GM13977 (cell line): ENCODE data around the gene SMCO2.

ENCODE experiments used
- DNase-seq: peaks from one replicate; pipeline ENCODE4 v3.0.0; 2012; ENCODE audit warnings: low spot score
- in situ Hi-C: fragments of 300-500 bp; cut with MboI; formaldehyde crosslinking; loops from one replicate; pipeline ENCODE4 v1.12.0; 2022; ENCODE audit warnings: low sequenced_read_pairs, low pct_unique_long_range_greater_than_20kb, mixed read lengths, inconsistent platforms; ENCODE audit not compliant: unreplicated experiment
- TF ChIP-seq, protein P1 (sequence below): IDR thresholded peaks from 2 replicates; pipeline ENCODE4 v1.5.1; 2012; ENCODE audit warnings: mild to moderate bottlenecking, control low read depth; ENCODE audit not compliant: insufficient read depth; ENCODE audit errors: extremely low read depth, missing control alignments

Gene SMCO2

DNA sequence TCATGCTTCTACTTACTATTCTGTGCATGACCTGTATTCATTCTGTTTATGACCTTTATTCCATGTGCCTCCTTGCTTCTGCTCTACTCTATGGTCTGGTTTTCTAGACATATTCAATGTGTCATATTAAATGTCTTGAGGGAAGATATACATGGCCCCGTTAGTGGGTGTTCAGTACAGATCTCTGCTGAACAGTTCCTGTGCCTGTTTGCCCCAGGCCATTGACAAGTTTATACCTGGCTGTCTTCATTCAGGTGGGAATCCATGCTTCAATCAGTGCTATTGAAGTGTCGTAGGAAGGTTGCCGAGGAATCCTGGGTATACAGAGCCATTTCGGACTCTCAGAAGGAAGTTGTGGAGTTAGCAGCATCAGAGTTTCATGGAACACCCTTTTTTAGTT is 70.1 kb downstream of the SMCO2 start:
- no peak for DNase-seq
- TF ChIP-seq, protein P1, sequence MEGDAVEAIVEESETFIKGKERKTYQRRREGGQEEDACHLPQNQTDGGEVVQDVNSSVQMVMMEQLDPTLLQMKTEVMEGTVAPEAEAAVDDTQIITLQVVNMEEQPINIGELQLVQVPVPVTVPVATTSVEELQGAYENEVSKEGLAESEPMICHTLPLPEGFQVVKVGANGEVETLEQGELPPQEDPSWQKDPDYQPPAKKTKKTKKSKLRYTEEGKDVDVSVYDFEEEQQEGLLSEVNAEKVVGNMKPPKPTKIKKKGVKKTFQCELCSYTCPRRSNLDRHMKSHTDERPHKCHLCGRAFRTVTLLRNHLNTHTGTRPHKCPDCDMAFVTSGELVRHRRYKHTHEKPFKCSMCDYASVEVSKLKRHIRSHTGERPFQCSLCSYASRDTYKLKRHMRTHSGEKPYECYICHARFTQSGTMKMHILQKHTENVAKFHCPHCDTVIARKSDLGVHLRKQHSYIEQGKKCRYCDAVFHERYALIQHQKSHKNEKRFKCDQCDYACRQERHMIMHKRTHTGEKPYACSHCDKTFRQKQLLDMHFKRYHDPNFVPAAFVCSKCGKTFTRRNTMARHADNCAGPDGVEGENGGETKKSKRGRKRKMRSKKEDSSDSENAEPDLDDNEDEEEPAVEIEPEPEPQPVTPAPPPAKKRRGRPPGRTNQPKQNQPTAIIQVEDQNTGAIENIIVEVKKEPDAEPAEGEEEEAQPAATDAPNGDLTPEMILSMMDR, result no peak
- in situ Hi-C loops, result no loop called here

DNA sequence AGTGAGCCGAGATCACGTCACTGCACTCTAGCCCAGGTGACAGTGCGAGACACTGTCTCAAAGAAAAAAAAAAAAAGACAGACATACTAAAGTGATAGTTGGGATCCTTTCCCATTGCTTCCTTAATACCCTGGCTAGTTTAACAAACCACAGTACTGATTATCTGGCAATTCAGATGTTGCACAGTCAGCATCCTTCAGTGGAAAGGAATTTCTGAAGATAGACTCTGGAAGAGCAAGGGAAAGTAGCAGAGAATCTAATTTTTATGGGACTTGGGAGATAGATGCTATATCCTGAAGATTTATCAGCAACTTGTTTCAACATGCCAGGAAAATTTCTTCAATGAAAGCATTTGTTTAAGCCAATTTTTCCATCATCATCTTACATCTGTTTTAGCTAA is 71.0 kb downstream of the SMCO2 start:
- no peak for DNase-seq
- in situ Hi-C loops, result no loop called here
- TF ChIP-seq, protein P1, result no peak

DNA sequence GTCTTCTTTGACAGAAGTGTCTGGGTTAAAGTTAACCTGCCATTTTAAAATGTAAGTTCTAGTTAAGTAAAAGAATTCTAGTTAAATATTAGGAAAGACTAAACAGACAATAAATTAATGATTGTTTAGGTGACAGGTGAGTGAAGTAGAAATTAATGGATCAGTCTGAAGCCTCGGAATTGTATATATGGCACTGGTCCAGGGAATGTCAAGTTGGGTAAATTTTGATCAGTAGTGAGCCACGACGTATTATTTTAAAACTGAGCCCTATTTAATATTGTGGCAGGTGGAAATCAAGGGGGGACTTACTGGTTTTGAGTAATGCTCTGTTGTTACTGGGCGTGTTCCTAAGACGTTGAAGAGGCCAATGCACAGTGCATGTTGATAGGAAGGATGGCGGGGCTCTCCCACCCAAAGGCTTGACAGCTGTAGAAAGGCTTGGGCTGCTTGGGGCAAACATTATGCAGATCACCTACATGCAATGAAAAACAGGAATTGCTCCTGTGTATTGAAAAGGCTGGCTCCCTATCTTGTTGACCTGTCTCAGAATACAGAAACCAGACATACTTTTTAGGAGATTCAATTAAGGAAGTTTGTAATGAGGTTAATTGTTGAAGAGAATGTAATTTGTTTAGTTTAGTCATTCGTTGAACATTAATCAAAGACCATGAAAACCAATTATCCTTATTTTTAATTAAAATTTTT is 71.6 kb downstream of the SMCO2 start:
- TF ChIP-seq, protein P1, result no peak
- in situ Hi-C loops, result no loop called here
- DNase-seq, result no peak

DNA sequence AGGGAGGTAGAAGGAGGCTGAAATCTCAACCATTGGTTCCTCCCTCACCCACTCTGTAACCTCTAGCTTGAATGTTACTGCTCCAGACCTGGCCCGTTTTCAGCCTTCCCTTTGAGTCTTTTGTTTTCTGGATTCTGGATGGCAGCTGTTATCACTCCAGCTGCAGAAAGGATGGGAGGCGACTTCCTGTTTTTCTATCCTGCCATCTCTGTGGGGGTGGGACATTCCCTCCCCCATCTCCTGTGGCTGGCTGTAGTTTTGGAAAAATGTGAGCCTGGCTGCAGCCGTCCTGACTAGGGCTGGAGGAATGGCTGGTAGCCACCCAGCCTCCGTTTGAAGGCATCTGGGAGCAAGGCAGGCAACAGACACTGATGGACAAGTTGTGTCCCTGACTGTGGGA is 74.5 kb downstream of the SMCO2 start:
- DNase-seq, result no peak
- in situ Hi-C loops, result no loop called here
- TF ChIP-seq, protein P1, result no peak

DNA sequence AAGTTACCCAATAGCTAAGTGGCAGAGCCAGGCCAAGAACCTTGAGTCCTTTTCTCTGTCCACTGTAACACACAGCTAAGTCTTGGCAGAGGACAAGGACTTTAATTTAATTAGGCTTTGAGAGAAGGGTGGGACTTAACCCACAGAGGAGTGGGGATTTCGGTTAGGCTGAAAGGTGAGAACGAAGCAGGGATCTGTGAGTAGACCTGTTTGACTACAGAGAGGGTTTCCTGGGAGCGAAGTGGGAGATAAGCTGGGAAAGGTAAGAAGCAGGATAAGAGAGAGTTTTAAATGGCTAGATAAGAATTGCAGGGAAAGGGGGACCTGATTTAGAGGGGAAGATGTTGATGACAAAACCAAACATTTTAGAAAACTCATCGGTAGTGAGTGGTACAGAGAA is 75.4 kb downstream of the SMCO2 start:
- in situ Hi-C loops, result no loop called here
- TF ChIP-seq, protein P1, result no peak
- DNase-seq, result no peak

DNA sequence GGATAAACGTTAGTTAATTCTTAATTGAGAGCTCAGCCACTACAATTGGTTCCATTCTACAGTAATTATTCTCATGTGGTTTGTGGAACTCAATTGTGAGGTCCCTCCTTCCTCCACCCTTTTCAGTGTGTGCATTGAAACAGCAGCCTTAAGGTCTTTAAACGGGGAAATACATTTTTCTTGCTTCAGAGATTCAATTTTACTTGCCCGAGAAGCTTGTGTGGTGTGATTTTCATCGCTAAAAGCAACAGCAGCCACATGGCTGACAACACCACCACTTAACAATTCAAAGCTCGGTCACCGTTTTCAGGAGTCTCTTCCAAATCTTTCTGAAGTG is 76.7 kb downstream of the SMCO2 start:
- peak; percentile 26 for DNase-seq

More for the DNA sequence above, 76.7 kb downstream of the SMCO2 start:
- TF ChIP-seq, protein P1, result no peak
- in situ Hi-C loops, result no loop called here
